NCI-H460 (cell line): ENCODE data around the gene NAT9. TPM values are rescaled to one million over a fixed set of nuclear protein-coding genes. Genes with fewer than 3 reads are reported as not detected.

ENCODE experiments used
- DNase-seq: peaks from one replicate; pipeline ENCODE4 v3.0.0-alpha.2; 2016; ENCODE audit warnings: low read depth; ENCODE audit errors: extremely low read depth
- total RNA-seq: library from RNA; depleted of rRNA; stranded (reverse); fragments of >200 nt; shearing (Covaris generic); gene quantifications from 2 replicates; pipeline ENCODE4 v1.2.3, GENCODE V29; 2014

The NAT9 gene
- total RNA-seq, 1 experiment from 2014 or later: 33.8 TPM

DNA sequence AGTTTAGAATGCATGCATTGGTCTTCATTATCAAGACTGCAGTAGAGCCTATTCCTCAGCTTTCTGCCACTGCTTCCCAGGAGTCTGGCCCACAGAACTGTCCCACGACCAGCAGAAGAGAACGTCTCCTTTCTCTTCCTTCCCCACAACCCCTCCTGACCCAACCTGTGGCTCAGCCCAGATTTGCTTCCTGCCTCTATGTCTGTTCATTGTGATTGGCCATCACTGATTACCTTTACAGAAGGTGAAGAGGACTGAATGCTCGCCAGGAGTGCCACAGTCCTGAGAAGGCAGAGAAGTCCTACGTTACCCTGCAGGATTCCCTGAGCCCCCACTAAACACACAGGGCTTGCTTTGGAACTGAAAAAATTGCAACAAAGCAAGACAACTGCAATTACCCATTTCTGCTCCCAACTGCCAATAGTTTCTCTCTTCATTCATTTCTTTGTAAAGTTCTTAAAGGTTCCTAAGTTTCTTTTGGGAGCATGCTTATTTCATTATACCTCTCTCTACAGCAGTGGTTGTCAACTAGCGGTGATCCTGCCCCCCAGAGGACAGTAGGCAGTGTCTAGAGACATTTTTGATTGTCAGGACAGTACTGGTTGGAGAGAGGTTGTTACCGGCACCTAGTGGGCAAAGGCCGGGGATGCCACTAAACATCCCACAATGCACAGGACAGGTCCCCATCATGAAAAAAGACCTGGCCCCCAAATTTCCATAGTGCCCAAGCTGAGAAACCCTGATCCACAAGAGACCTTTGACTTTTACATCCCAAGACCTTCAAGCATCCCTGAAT lies 4.5 kb upstream of the NAT9 start:
- DNase-seq: peak; percentile 52

DNA sequence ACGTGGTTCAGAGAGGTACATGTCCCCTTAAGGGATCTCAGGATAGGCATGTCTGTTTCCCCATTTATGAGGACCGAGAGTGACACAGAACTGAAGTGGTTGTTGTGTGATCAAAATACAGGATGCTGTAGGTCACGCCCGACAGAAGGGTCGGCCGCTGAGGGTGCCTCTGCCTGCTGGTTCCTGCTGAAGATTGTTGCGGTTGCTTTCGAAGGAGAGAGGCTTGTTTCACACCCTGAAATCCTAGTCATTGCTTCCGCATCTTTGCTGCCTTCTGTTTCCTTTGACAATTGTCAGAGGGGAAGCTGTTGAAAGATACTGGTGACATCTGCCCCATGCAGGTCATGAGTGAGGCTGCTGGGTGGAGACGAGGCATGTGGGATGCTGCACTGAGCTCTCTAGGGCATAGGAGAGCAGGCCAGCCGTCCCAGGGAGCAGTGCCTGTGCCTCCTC lies 3.8 kb upstream of the NAT9 start:
- DNase-seq: no peak

DNA sequence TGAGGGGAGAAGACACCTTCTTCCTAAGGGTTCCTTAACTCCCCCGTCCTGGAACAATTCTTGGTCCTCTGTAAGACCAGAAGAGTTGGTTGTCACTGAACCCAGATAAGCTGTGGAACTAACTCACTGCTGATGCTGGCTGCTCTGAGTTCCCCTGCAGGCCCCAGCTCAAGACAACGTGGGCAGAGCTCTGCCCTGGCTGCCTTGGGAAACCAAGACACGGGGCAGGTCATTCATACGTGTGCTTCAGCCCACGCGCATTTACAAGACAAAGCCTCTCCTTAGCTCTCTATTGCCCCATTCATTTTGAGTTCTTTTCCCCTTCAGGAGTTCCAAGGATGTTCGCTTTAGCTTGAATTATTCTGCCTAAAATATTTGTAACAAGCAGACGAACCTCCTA lies 3.4 kb upstream of the NAT9 start:
- no peak for DNase-seq

DNA sequence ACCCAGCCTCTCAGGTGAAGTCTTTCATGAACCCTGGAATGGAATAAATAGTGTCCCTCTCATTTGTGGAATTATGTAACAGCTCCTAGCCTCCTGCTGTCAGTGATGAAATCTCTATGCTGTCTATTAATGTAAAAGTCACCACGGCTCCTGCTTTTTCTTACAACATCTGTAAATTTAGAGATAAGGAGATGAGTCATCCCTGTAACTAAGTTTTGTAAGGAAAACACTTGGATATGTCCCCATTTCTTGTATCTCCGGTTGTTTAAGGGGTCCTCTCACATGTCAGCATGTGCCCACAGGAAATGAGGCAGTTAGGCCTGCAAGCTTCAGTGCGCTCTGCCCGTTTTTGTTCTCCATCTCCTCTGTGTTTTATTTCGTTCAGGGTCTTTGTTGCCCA lies 2.8 kb upstream of the NAT9 start:
- DNase-seq: no peak

DNA sequence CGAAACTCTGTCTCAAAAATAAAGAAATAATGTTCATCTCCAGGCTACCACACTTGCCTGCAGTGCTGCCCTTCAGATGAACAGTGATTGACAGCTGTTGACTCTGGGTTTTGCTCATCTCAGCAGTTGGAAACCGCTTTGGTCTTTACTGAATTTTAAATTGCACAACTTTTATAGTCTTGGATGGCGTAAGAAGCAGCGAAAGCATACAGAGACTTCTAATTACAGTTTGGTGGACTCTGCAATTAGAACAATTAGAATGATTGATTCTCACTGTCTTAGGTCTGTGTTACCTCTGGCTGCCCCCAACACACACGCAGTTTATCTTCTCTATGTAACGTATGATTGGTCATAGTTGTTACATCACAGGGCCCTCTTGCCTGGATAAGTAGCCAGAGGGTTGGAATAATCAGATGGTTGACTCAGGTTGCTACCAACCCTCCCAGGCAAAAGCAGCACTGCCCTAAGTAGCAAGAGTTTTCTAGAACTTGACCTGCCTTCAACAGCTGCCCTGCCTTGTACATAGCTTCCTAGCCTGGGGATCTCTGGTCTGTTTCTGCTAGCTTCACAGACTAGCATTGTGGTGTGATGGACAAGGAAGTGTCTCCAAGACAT lies 1.9 kb upstream of the NAT9 start:
- DNase-seq: no peak

DNA sequence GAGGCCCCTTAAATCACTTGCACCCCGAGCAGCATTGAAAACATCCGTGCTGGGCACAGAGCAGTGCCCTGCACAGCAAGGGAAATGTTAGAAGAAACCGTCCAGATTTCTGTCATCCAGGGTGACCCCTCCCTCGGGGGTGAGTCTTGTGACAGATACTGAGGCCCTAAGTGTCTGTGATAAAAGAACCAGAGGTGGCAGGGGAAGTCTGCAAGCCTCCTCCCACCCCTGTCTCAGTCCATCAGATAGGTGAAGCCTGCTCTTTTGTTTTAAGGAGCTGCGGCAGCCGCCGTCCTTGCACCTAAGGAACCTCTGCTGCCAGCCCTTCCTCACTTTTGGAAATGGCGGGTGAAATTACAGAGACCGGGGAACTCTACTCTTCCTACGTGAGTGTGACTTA lies 845 bp upstream of the NAT9 start:
- DNase-seq: no peak

DNA sequence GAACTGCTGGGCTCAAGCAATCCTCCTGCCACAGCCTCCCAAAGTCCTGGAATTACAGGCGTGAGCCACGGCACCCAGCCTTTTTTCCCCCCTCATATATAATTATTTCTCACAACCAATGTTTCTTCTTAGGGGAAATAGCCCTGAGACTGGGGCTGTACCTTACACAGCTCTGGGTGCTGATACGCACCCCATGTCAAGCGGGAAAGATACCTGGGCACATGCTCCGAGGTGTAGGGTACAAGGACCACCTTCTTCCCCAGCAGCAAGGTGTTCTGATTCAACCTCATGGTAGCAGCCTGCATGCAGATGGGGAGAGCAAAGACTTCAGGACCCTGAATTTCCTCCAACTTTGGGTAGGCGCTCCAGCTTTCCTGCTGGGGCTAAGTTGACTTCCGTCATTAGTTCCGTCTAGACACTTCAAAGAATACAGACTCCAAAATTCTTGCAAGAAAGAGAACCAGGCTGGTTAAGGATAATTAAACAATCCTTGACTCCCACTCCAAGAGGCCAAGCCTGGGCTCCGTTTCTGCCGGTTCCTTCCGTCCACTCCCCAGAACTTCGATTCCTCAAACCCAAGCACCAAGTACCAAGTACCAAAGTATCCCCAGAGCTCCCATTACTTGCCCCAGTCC lies 619 bp downstream of the NAT9 start:
- DNase-seq: no peak

DNA sequence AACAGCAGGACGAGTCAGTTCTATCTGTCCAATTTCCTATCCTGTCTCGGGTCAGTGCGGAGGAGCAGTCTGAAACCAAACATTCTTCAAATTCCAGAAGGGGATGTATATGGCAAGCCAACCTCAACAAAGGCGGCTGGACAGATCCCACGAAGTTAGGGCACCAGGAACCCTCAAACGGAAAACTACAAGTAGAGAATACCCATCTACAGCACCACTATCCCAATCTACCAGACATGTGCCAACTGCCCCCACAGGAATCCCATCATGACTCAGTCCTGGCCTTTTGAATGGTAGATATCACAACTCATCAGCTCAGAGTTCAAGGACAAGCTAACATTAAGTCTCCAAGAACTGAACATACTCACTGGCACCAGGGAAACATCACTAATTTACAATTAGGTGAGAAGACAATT lies 2.3 kb downstream of the NAT9 start:
- no peak for DNase-seq

DNA sequence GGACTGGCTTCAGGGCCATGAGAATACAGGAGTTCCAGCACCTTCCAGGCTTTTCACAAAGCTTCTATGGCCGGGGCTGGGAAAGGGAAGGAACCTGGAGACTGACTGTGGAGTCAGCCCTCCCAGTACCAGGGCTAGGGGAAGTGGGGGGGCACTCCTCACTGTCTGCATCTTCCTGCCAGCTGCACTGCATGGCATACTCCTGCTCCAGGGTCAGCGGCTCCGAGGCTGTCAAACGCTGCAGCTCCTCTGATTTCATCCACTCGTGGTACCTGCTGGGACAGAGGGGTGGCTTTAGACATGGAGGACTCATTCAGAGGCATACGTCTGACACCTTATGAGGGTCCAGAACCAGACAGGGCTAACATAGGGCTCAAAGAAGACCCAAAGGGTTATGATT lies 2.7 kb downstream of the NAT9 start:
- DNase-seq: no peak

DNA sequence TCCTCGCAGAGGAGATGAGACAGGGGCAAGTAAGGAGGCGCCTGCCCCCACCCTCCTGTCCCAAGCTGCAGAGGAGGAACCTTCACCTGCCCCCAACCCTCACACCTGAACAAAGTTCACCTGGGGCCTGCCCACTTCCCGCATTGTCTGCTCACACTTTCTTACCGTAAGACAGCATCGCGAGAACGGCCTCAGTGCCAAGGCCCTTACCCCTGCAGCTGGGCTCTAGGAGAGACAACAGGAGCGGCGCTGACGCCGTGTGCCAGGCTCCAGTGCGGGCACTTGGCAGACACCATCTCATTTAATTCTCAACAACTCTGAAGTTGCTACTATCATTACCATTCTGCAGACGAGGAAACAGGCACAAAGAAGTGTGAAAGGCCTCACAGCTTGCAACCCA lies 4.1 kb downstream of the NAT9 start:
- no peak for DNase-seq

DNA sequence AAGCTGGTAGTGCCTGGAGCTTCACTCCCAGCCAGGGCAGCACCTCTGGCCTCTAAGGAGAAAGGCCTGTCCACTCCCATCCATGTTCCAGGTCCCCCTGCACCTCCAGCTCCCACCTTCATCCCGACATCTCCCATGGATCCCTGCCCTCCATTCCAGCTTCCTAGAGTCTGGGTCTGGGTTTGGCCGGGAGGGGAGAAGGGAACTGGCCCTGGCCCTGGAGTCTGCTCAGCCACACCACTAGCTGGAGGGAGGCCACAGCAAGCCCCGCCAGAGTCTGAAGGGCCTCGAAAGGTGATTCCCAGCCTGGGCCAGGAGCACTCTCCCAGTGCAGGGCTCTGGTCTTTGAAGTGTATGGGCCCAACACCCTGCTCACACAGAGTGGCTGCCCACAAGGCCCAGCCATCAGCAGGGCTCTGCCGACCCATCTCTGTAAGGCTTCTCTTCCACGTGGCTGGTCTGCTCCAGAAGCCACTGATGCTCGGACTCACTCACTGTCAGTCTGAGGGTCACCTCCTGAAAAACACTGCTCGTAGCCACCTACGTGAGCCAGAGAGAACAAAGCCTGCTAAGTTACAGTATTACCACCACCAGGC lies 4.7 kb downstream of the NAT9 start:
- no peak for DNase-seq

DNA sequence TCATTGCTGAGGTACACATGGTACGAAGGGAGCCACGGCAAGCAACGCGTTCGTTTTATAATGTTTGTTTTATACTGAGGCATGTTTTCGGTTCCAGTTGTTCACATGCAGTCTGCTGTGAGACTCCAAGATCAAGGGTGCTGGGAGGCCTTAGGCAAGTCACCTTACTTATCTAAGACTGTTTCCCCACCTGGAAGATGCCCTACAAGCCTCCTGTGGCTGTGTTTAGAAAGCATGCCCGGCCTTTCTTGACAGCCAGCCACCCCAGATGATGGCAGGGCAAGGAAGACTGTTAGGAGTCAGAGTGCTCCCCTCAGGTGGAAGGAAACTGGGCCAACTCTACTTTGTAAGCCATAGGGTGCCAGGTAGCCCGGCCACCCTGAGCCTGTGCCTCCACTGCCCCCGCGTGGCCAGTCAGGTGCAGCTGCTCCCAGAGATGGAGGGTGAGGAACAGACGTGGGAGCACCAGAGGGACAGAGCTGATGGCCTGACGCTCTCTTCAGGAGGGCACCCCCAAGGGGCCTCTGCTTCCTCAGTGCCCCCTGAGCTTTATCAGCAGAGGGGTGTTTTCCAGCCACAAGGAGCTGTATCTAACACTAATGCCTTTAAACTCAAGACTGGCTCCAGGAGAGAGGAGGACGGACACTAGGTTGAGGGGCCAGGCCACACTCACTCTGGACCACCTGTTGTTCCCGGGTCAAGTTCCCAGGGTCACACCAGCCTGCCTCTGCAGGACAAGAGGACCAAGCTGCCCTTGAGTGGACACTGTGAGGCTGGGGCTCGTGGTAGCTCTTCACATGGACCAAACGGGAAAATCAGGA lies 5.4 kb downstream of the NAT9 start:
- DNase-seq: peak; percentile 66

DNA sequence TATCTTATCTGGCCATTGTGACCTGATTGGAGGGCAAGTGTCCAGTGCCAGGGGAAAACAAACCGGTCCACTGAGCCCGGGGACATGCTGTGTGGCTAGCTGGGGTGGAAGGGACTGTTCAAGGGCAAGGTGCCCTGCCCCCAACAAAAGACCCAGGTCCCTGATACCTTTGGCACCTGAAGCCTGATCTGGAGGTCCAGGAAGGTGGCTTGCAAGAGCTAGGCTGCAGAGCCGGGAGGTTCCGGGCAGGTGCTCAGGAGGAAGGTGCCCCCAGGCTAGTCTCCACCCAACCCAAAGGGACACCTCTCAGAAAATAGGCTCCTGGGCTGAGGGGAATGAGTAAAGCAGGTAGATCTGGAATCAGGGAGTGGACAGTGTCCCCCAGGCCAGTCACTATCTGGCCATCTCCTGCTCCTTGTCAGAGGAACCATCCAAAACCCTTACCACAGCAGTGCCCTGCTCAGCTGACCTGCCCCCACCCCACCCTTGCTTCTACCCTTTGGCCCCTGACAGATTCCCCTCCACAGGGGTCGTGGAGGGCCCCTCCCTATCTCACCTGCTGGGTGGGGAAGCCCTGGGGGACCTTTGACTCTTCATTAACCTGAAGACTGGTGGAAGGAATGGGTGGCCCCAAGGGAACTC lies 6.2 kb downstream of the NAT9 start:
- no peak for DNase-seq

DNA sequence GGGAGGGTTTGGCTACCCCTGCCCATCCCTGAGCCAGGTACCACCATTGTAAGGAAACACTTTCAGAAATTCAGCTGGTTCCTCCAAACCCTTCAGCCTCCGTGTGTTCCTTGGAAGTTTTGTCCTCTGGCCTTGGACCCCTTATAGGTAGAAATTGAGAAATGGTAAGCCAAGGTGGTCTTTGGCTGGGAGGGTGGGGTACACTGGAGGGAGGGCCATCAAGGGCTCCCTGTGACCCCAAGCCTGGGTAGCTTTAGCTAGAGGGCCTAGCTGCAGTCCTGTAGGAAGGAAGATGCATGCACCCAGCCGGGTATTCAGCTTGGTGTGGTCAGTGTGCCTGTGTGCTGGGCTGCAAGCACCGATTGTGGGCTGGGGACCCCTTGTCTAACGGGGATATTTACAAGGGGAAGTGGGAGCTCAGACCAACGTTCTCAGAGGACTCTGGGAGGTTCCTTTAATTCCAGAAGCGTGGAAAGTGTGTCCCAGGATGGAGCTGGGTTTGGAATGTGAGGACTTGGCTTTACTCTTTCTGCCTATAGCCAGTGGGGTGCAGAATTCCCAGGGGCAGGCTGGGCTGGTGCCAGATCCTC lies 6.8 kb downstream of the NAT9 start:
- no peak for DNase-seq

DNA sequence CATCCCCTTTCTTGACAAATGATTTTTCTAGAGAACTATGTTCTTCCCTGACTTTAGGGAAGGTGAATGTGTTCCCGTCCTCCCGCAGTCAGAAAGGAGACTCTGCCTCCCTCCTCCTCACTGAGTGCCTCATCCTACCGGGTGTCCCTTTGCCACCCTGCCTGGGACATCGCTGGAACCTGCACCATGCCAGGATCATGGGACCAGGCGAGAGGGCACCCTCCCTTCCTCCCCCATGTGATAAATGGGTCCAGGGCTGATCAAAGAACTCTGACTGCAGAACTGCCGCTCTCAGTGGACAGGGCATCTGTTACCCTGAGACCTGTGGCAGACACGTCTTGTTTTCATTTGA lies 7.4 kb downstream of the NAT9 start:
- no peak for DNase-seq

DNA sequence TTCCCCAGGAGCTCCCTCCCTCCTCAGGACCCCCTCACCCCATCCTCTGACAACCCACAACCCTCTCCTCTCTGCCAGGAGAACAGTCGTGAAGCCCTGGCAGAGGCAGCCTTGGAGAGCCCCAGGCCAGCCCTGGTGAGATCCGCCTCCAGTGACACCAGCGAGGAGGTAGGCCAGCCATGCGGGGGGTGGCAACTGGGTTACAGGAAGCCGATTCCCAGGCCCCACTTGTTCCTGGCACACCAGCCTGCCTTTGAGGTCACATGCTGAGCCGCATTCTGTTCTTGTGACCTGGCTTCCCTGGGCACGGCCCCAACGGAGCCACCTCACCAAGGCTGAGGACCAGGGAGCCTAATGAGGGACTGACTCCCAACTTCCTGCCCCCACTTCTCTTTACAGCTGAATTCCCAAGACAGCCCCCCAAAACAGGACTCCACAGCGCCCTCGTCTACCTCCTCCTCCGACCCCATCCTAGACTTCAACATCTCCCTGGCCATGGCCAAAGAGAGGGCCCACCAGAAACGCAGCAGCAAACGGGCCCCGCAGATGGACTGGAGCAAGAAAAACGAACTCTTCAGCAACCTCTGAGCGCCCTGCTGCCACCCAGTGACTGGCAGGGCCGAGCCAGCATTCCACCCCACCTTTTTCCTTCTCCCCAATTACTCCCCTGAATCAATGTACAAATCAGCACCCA lies 7.9 kb downstream of the NAT9 start:
- DNase-seq: no peak

DNA sequence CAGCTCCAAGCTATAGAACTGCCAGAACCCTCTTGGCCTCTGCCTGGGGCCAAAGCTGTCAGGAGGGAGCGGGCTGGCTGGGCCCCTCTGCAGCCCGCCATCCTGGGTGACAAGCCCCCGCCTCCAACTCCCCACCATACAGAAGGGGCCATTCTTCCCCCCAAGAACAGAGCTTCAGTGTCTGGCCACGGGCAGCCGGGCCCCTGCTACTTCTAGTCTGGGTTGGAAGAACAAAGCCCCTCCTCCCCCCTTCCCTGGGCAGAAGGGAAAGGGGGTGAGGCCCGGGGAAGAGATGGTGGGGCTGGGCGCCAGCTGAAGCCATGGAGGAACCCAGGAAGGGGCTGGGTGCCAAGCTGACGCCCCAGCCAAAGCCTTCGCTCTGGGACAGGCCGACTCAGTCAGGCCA lies 9.0 kb downstream of the NAT9 start:
- no peak for DNase-seq

DNA sequence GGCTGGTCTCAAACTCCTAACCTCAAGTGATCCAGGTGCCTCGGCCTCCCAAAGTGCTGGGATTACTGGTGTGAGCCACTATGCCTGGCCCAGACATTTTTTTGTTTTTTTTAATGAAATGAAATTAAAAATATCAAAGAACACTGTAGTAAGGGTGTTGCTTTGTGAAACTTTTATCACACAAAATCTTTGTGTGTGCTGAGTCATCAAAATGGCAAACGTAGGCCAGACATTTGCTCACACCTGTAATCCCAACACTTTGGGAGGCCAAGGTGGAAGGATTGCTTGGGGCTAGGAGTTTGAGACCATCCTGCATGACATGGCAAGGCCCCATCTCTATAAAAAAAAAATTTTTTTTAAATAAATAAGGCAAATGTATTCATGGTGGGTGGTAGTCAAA lies 9.7 kb downstream of the NAT9 start:
- DNase-seq: no peak

DNA sequence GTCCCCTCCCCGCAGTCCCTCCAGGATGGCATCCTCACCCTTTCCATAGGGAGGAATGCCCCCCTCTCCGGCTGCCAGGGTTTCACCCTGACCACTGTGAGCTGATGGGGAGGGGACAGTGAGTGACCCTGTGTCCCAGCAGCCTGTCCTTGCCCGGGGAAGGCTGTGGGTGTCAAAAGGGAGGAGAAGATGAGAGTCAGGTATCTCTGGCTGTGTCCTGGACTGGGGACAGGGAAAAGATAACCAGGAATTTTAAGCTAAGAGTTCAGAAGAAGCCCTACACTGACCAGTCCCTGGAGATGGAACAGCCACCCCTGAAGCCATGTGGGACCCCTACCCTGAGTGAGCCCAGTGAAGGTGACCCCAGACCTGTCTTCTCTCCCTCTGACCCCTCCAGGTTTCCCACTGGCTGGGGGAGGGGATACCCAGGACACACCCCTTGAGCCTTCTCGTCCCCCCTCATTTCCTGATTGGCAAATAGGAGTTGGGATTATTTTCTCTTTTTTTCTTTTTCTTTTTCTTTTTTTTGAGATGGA lies 11.3 kb downstream of the NAT9 start:
- DNase-seq: no peak
